Measurements from ENCODE around the gene SLX9. TPM values are rescaled to one million over a fixed set of nuclear protein-coding genes. Genes with fewer than 3 reads are reported as not detected.

The SLX9 gene
- total RNA-seq, 2 donors from 2014 or later = 43.5 to 83.6 TPM

DNA sequence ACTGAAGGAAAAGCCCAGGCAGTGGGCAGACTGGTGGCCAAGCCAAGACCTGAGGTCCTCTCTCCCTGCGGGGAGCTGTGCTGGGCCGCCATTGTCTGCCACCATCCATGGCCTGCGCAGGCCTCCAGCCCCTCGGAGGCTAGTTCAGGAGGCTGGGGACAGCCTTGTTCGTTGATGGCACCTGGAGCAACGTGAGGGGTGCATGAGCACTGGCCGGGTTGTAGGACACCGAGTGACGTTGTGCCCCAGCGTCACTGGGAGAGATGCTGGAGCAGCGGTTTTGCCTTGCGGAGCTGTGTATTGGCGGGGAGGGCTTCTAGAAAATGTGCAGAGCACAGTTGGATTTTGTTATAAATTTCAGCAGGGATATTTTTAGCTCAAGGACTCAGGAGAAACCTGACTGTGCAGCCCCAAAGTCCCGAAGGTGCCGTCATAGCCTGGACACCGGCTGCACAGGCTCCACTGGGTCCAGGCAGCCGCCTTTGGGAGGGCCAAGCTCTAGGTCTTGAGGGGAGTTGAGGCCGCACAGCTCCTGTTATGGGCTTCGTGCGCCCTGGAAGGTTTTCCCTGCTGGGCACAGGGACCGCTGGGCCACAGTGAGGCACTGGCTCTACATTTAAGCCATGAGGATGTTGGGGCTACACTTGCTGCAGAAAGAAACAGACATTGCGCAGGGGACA is 86.4 kb downstream of the SLX9 start:
- H3K4me3 Mint-ChIP-seq = no peak overlapping the region
- DNase-seq (ENCODE audit: low spot score) (peak; percentile 51), ATAC-seq (no peak)
- H3K27me3 Mint-ChIP-seq = peaks cover 0 to 15% of the 10 kb centered on the region in 2 donors
- H3K36me3 Mint-ChIP-seq = peaks cover 5% of the 10 kb centered on the region
- peaks cover 3% of the 10 kb centered on the region for H3K9me3 Mint-ChIP-seq
- peaks cover 0 to 2% of the 10 kb centered on the region in 2 donors for H3K4me1 Mint-ChIP-seq (ENCODE audit: low read depth in 2 of 2)
- H3K27ac Mint-ChIP-seq = no peak overlapping the region

Other genes starting within 250 kb of the SLX9 start
- gene KRTAP10-12, start 242.9 kb upstream of the SLX9 start, total RNA-seq = not detected
- not detected for gene TSPEAR, start 228.5 kb upstream of the SLX9 start, total RNA-seq
- gene UBE2G2, start 138.2 kb upstream of the SLX9 start, total RNA-seq = 100 to 1,000 TPM in 1 of 2 donors, 10 to 100 TPM in 1; 89.7 to 164 TPM
- gene SUMO3, start 122.0 kb upstream of the SLX9 start, total RNA-seq = 10 to 100 TPM; 50.1 to 53.9 TPM
- gene PTTG1IP, start 66.3 kb upstream of the SLX9 start, total RNA-seq = 10 to 100 TPM; 69.4 to 81.7 TPM
- 1,000 to 10,000 TPM in 1 of 2 donors, 100 to 1,000 TPM in 1; 448 to 1,246 TPM for gene ITGB2, start 19.1 kb upstream of the SLX9 start, total RNA-seq
- 10 to 100 TPM; 28.7 to 38.5 TPM for gene ADARB1, start 134.6 kb downstream of the SLX9 start, total RNA-seq